Endothelial cell of umbilical vein (primary cell): ENCODE measurements around the gene SAMSN1. TPM values are rescaled to one million over a fixed set of nuclear protein-coding genes. Genes with fewer than 3 reads are reported as not detected.

Experiments used
- BruUV-seq: library from RNA; stranded (reverse); fragments of 400-500 nt; replicated peaks from 2 replicates; lab custom pipeline; 2021; lab: Mats Ljungman, UMichigan
- CTCF ChIA-PET: fragments of 300-600, 350-600 bp; sonication (Branson Sonifier 250); formaldehyde crosslinking; loops from one replicate; lab custom pipeline; 2021; ENCODE audit warnings: antibody characterized with exemption, inconsistent platforms; lab: Charles Lee
- POLR2A ChIA-PET: fragments of 300-600, 350-600 bp; sonication (Branson Sonifier 250); formaldehyde crosslinking; loops from one replicate; lab custom pipeline; 2021; ENCODE audit warnings: antibody characterized with exemption, inconsistent platforms; lab: Charles Lee
- DNase-seq: peaks from one replicate; pipeline ENCODE4 v3.0.0-alpha.2; 2011; ENCODE audit warnings: low read depth, low spot score
- FAIRE-seq: peaks from 2 replicates; lab custom pipeline; 2011; peaks lifted over from hg19 to GRCh38; lab: Jason Lieb, UNC
- H2AFZ ChIP-seq: 2 replicates; pipeline ENCODE4 v1.6.0; 2012; ENCODE audit warnings: low read depth, low read length, control low read depth, inconsistent platforms
- H3K27ac ChIP-seq: 2 replicates; pipeline ENCODE4 v1.5.1; 2011; ENCODE audit warnings: low read depth, mild to moderate bottlenecking, control low read depth, low read length, moderate library complexity; ENCODE audit not compliant: insufficient read depth
- H3K27me3 ChIP-seq, 2 experiments: 2 replicates each; pipeline versions ENCODE4 v1.6.0 to v1.6.1; 2011; ENCODE audit warnings: low read length in 2 of 2, mixed read lengths in 1 of 2; ENCODE audit not compliant: control insufficient read depth in 2 of 2, insufficient read depth in 2 of 2
- H3K36me3 ChIP-seq, 2 experiments: 2 replicates in 1 of 2; 3 replicates in 1 of 2; pipeline ENCODE4 v1.5.1; 2011; ENCODE audit warnings: low read length in 2 of 2, mild to moderate bottlenecking in 1 of 2, moderate library complexity in 1 of 2; ENCODE audit not compliant: control insufficient read depth in 2 of 2, insufficient read depth in 2 of 2; ENCODE audit errors: extremely low read depth in 1 of 2
- H3K4me1 ChIP-seq: 3 replicates; pipeline ENCODE4 v1.5.1; 2011; ENCODE audit warnings: mild to moderate bottlenecking, low read length; ENCODE audit not compliant: control insufficient read depth, insufficient read depth; ENCODE audit errors: extremely low read depth
- H3K4me2 ChIP-seq: 2 replicates; pipeline ENCODE4 v1.6.1; 2011; ENCODE audit warnings: low read length, control low read depth, mixed read lengths; ENCODE audit not compliant: insufficient read depth
- H3K4me3 ChIP-seq, 3 experiments: fragments of 200-600 bp in 1 of 3; sonication (generic), shearing (Covaris generic) in 1 of 3; replicated peaks in 1 of 3; 2 replicates each; pipeline ENCODE4 v1.5.1; 2011 to 2016; ENCODE audit warnings: control low read depth in 3 of 3, low read length in 3 of 3, mild to moderate bottlenecking in 2 of 3, inconsistent platforms in 1 of 3, low read depth in 1 of 3, moderate library complexity in 1 of 3; ENCODE audit not compliant: insufficient read depth in 1 of 3
- H3K79me2 ChIP-seq: 2 replicates; pipeline ENCODE4 v1.6.0; 2012; ENCODE audit warnings: low read length, inconsistent platforms; ENCODE audit not compliant: control insufficient read depth, insufficient read depth
- H3K9ac ChIP-seq: replicated peaks from 2 replicates; pipeline ENCODE3; 2011; ENCODE audit warnings: low read length, control low read depth; ENCODE audit not compliant: insufficient read depth; ENCODE audit errors: extremely low read depth
- H3K9me1 ChIP-seq: replicated peaks from 3 replicates; pipeline ENCODE4 v1.6.0; 2011; ENCODE audit warnings: mild to moderate bottlenecking, low read length; ENCODE audit not compliant: control insufficient read depth, insufficient read depth; ENCODE audit errors: extremely low read depth
- H3K9me3 ChIP-seq: replicated peaks from 2 replicates; pipeline ENCODE4 v1.5.1; 2012; ENCODE audit warnings: low read length, inconsistent platforms; ENCODE audit not compliant: control insufficient read depth, insufficient read depth
- H4K20me1 ChIP-seq: replicated peaks from 2 replicates; pipeline ENCODE3; 2011; ENCODE audit warnings: mild to moderate bottlenecking, low read length; ENCODE audit not compliant: control insufficient read depth, insufficient read depth; ENCODE audit errors: extremely low read depth
- CTCF ChIP-seq, 2 donors: IDR thresholded peaks; 1 replicate in 1 of 2; 2 replicates in 1 of 2; pipeline ENCODE4 v1.5.1; 2011; ENCODE audit warnings: low read length in 2 of 2, mild to moderate bottlenecking in 2 of 2, moderate library complexity in 2 of 2, control low read depth in 1 of 2, inconsistent platforms in 1 of 2, low read depth in 1 of 2; ENCODE audit not compliant: insufficient read depth in 1 of 2; ENCODE audit errors: extremely low read depth in 1 of 2
- EZH2 ChIP-seq: IDR thresholded peaks from 2 replicates; pipeline ENCODE4 v1.6.1; 2012; ENCODE audit warnings: borderline replicate concordance, low read depth, mild to moderate bottlenecking, moderate library complexity, low read length, inconsistent platforms; ENCODE audit not compliant: severe bottlenecking
- FOS ChIP-seq: IDR thresholded peaks from 2 replicates; pipeline ENCODE4 v1.6.1; 2011; ENCODE audit warnings: mild to moderate bottlenecking, low read length, moderate library complexity, borderline replicate concordance; ENCODE audit not compliant: insufficient read depth
- GATA2 ChIP-seq: IDR thresholded peaks from 2 replicates; pipeline ENCODE4 v1.7.0; 2011; ENCODE audit warnings: low read depth, mild to moderate bottlenecking, moderate library complexity, mixed read lengths, low read length; ENCODE audit not compliant: insufficient read length, insufficient read depth
- JUN ChIP-seq: IDR thresholded peaks from 2 replicates; pipeline ENCODE4 v1.6.1; 2011; ENCODE audit warnings: borderline replicate concordance, low read depth; ENCODE audit not compliant: insufficient read length, insufficient read depth
- MYC ChIP-seq: IDR thresholded peaks from one replicate; pipeline ENCODE4 v1.6.1; 2011; ENCODE audit warnings: mild to moderate bottlenecking, low read depth, low read length
- POLR2A ChIP-seq: IDR thresholded peaks from 2 replicates; pipeline ENCODE4 v1.6.1; 2012; ENCODE audit warnings: low read depth, mild to moderate bottlenecking, control low read depth, low read length
- POLR2AphosphoS5 ChIP-seq: IDR thresholded peaks from 2 replicates; pipeline ENCODE4 v1.6.1; 2012; ENCODE audit warnings: low read depth, mild to moderate bottlenecking, control low read depth, low read length, moderate library complexity; ENCODE audit not compliant: insufficient read depth
- dilution Hi-C: fragments of 300-500 bp; cut with MboI; formaldehyde crosslinking; loops from one replicate; pipeline ENCODE4 v1.15.0; 2019; ENCODE audit warnings: low sequenced_read_pairs; ENCODE audit not compliant: extremely low pct_ligation_motif_present
- intact Hi-C: fragments of 100-400 bp; cut with micrococcal nuclease; formaldehyde crosslinking; loops from one replicate; pipeline ENCODE4 v1.10.0; 2022
- polyA plus RNA-seq, 4 experiments: library from polyadenylated mRNA; depleted of rRNA in 3 of 4; stranded (reverse) in 3 of 4; unstranded in 1 of 4; fragments of >200 nt; gene quantifications; 2 replicates each; pipeline versions ENCODE4 v1.2.1 to v1.2.3, GENCODE V29; 2011 to 2012; ENCODE audit warnings: missing spikeins in 1 of 4
- total RNA-seq: library from RNA; stranded (reverse); gene quantifications from 2 replicates; pipeline ENCODE4 v1.2.3, GENCODE V29; 2021
- TF ChIP-seq, protein P1 (sequence below): IDR thresholded peaks from 2 replicates; pipeline ENCODE4 v1.6.1; 2011; ENCODE audit not compliant: insufficient read depth, insufficient read length

SAMSN1 gene
- total and polyA plus RNA-seq, 2 donors (not counting 3 experiments of a cell fraction or from before 2014, with no cell fraction given) = 2.5 to 5.3 TPM

DNA sequence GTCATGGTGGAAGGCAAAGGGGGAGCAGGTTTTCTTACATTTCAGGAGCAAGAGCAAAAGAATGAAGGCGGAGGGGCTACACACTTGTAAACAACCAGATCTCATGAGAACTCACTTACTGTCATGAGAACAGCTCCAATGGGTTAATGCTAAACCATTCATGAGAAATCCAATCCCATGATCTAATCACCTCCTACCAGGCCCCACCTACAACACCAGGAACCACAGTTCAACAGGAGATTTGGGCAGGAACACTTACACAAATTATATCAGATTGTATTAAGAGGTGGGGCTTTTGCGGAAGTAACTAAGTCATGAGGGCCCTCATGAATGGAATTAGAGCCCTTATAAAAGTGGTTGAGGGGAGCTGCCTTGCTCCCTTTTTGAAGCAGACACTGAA is 48.9 kb upstream of the SAMSN1 start:
- Histone ChIP-seq H4K20me1 (no peaks in the 10 kb centered on the region), H3K9me1 (no peaks in the 10 kb centered on the region), H3K36me3 (no peaks in the 10 kb centered on the region), H3K27me3 (no peaks in the 10 kb centered on the region), H3K9me3 (no peaks in the 10 kb centered on the region), H3K4me2 (no peak overlapping the region), H3K79me2 (no peaks in the 10 kb centered on the region), H3K4me3 (no peak overlapping the region), H3K9ac (no peak overlapping the region), H3K27ac (no peak overlapping the region), H2AFZ (no peak overlapping the region), H3K4me1 (no peaks in the 10 kb centered on the region)
- ChIA-PET POLR2A (no interaction called here), CTCF (no interaction called here)
- intact Hi-C loops = no loop called here
- FAIRE-seq = no peak
- BruUV-seq = no TSS peak
- dilution Hi-C loops = no loop called here
- TF ChIP-seq MYC (no peak), JUN (no peak), EZH2 (no peak), POLR2AphosphoS5 (no peak), POLR2A (no peak), GATA2 (no peak), CTCF (IDR thresholded peaks at IDR 0.05; ENCODE audit: extremely low read depth in 1 of 2, insufficient read depth in 1 of 2, low read depth in 1 of 2, low read length in 2 of 2) (no peak), FOS (no peak)
- TF ChIP-seq, protein P1, sequence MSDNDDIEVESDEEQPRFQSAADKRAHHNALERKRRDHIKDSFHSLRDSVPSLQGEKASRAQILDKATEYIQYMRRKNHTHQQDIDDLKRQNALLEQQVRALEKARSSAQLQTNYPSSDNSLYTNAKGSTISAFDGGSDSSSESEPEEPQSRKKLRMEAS = no peak
- DNase-seq = no peak
